DOHH2 (cell line): ENCODE results near the gene EML6.

Experiments
- EZH2phosphoT487 ChIP-seq: fragments of 200-600 bp; sonication (generic); IDR thresholded peaks from 2 replicates; pipeline ENCODE4 v1.6.1; 2017; ENCODE audit warnings: borderline replicate concordance, mild to moderate bottlenecking, antibody characterized with exemption, low read length, moderate library complexity, mixed read lengths
- TF ChIP-seq, protein P1 (sequence below): fragments of 200-600 bp; sonication (generic); IDR thresholded peaks from one replicate; pipeline ENCODE4 v1.5.1; 2014; ENCODE audit warnings: antibody characterized with exemption, mild to moderate bottlenecking, low read depth, low read length; ENCODE audit not compliant: poor library complexity, severe bottlenecking

DNA sequence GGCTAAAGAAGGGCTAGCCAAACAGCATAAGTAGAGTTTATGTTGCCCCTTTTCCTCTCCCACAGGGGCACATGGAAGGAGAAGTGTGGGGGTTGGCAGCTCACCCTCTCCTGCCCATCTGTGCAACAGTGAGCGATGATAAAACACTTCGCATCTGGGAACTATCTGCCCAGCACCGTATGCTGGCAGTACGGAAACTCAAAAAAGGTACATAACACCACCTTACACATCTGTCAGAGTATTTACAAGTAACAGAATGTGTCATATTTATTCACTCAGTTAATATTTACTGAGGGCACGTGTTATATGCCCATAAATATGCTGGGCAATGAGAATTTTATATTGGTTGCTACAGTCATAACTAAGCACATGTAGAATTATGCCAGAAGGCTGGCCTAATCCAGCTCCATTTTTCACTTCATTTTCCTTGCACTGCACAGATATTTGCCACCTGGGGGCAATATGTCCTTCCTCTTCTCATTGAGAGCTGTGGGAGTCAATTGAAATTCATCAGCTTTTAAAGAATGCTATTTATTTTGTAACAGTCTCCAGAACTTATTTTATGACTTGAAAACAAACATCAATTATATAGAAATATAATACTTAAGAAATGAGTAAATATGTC lies 176.2 kb downstream of the EML6 start:
- TF ChIP-seq, protein P1, sequence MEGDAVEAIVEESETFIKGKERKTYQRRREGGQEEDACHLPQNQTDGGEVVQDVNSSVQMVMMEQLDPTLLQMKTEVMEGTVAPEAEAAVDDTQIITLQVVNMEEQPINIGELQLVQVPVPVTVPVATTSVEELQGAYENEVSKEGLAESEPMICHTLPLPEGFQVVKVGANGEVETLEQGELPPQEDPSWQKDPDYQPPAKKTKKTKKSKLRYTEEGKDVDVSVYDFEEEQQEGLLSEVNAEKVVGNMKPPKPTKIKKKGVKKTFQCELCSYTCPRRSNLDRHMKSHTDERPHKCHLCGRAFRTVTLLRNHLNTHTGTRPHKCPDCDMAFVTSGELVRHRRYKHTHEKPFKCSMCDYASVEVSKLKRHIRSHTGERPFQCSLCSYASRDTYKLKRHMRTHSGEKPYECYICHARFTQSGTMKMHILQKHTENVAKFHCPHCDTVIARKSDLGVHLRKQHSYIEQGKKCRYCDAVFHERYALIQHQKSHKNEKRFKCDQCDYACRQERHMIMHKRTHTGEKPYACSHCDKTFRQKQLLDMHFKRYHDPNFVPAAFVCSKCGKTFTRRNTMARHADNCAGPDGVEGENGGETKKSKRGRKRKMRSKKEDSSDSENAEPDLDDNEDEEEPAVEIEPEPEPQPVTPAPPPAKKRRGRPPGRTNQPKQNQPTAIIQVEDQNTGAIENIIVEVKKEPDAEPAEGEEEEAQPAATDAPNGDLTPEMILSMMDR = peak; percentile 18
- TF ChIP-seq EZH2phosphoT487 = no peak
